OCI-LY7 (cell line): ENCODE results near the gene GATAD2B. TPM values are rescaled to one million over a fixed set of nuclear protein-coding genes. Genes with fewer than 3 reads are reported as not detected.
"Not testable (repeated sequence)": the region's sequence is repeated elsewhere in the genome, so short reads cannot be mapped to it uniquely, and the experiment has no call there.

ENCODE experiments used
- BruUV-seq: library from RNA; stranded (reverse); fragments of 400-500 nt; replicated peaks from 2 replicates; lab custom pipeline; 2021; lab: Mats Ljungman, UMichigan
- CTCF ChIA-PET: fragments of 300-600 bp; sonication (Branson Sonifier 250); formaldehyde crosslinking; loops from one replicate; lab custom pipeline; 2022; ENCODE audit warnings: antibody characterized with exemption; ENCODE audit not compliant: unreplicated experiment; lab: Charles Lee
- POLR2A ChIA-PET: fragments of 300-600 bp; sonication (Branson Sonifier 250); formaldehyde crosslinking; loops from one replicate; lab custom pipeline; 2022; ENCODE audit warnings: antibody characterized with exemption; lab: Charles Lee
- DNase-seq: peaks from one replicate; pipeline ENCODE4 v3.0.0-alpha.2; 2015; ENCODE audit warnings: low spot score
- H2AFZ ChIP-seq: fragments of 200-600 bp; sonication (generic), shearing (Covaris generic); 2 replicates; pipeline ENCODE4 v1.6.1; 2014; ENCODE audit warnings: mild to moderate bottlenecking, antibody characterized with exemption, low read length, moderate library complexity
- H3K27ac ChIP-seq: fragments of 200-600 bp; sonication (generic); 2 replicates; pipeline ENCODE4 v1.5.1; 2014; ENCODE audit warnings: mixed run types, low read depth, mild to moderate bottlenecking, moderate library complexity, low read length, inconsistent platforms; ENCODE audit not compliant: poor library complexity, severe bottlenecking
- H3K36me3 ChIP-seq: fragments of 200-600 bp; sonication (generic); 2 replicates; pipeline ENCODE4 v1.6.1; 2014; ENCODE audit warnings: mild to moderate bottlenecking, antibody characterized with exemption, low read length, moderate library complexity, mixed read lengths; ENCODE audit not compliant: insufficient read depth
- H3K4me1 ChIP-seq: fragments of 200-600 bp; sonication (generic); 2 replicates; pipeline ENCODE4 v1.5.1; 2014; ENCODE audit warnings: mild to moderate bottlenecking, low read length; ENCODE audit not compliant: insufficient read depth, poor library complexity, severe bottlenecking
- H3K4me2 ChIP-seq: fragments of 200-600 bp; sonication (generic); 2 replicates; pipeline ENCODE4 v1.6.1; 2014; ENCODE audit warnings: mild to moderate bottlenecking, low read length
- H3K4me3 ChIP-seq: fragments of 200-600 bp; sonication (generic); 2 replicates; pipeline ENCODE4 v1.5.1; 2014; ENCODE audit warnings: mild to moderate bottlenecking, low read depth, low read length; ENCODE audit not compliant: poor library complexity, severe bottlenecking
- H3K79me2 ChIP-seq: fragments of 200-600 bp; sonication (generic); 2 replicates; pipeline ENCODE4 v1.6.1; 2016; ENCODE audit warnings: low read depth, mild to moderate bottlenecking, low read length, moderate library complexity, mixed read lengths; ENCODE audit not compliant: insufficient read depth
- H3K9me2 ChIP-seq: fragments of 200-600 bp; sonication (generic); 2 replicates; pipeline ENCODE4 v1.6.1; 2016; ENCODE audit warnings: mild to moderate bottlenecking, low read length, mixed read lengths; ENCODE audit not compliant: insufficient read depth
- H3K9me3 ChIP-seq: fragments of 200-600 bp; sonication (generic); 2 replicates; pipeline ENCODE4 v1.6.1; 2014; ENCODE audit warnings: mild to moderate bottlenecking, mixed run types, low read length, mixed read lengths
- H4K20me1 ChIP-seq: fragments of 200-600 bp; sonication (generic); 2 replicates; pipeline ENCODE4 v1.6.1; 2014; ENCODE audit warnings: mild to moderate bottlenecking, antibody characterized with exemption, low read length, moderate library complexity, mixed read lengths; ENCODE audit not compliant: insufficient read depth
- CTCF ChIP-seq: fragments of 200-600 bp; sonication (generic); conservative IDR thresholded peaks from 2 replicates; pipeline ENCODE4 v1.5.1; 2014; ENCODE audit warnings: mild to moderate bottlenecking, antibody characterized with exemption, low read length, moderate library complexity, mixed read lengths
- EZH2phosphoT487 ChIP-seq: fragments of 200-600 bp; sonication (generic); IDR thresholded peaks from 2 replicates; pipeline ENCODE4 v1.6.1; 2018; ENCODE audit warnings: low read depth, borderline replicate concordance, mild to moderate bottlenecking, mixed run types, antibody characterized with exemption, low read length, moderate library complexity, mixed read lengths
- intact Hi-C: fragments of 100-400 bp; cut with micrococcal nuclease; formaldehyde crosslinking; loops from one replicate; pipeline ENCODE4 v1.10.0; 2022; ENCODE audit not compliant: unreplicated experiment
- total RNA-seq, 2 experiments: library from RNA; depleted of rRNA in 1 of 2; stranded (reverse); fragments of >200 nt in 1 of 2; shearing (Covaris generic) in 1 of 2; gene quantifications; 2 replicates each; pipeline ENCODE4 v1.2.3, GENCODE V29; 2014 to 2022

GATAD2B gene
- total RNA-seq, 2 experiments from 2014 or later: 11.2 to 65.2 TPM

- H3K4me3 ChIP-seq: no peak overlapping the region
- no peaks in the 10 kb centered on the region for H3K9me2 ChIP-seq
- ChIA-PET POLR2A (no interaction called here), CTCF (no interaction called here)
- 0 out of 2 replicates have a peak, but pooled peaks cover 6% of the 10 kb centered on the region for H3K9me3 ChIP-seq
- H3K27ac ChIP-seq: no peak overlapping the region
- TF ChIP-seq EZH2phosphoT487: no peak
- H3K4me1 ChIP-seq: peaks cover 5% of the 10 kb centered on the region
- no TSS peak for BruUV-seq
- peaks cover 9% of the 10 kb centered on the region; the same call in 1 of the 2 replicates for H4K20me1 ChIP-seq
- peaks cover 100% of the 10 kb centered on the region for H3K79me2 ChIP-seq
- no peak overlapping the region for H2AFZ ChIP-seq
- DNase-seq: no peak
- intact Hi-C loops: no loop called here
- H3K36me3 ChIP-seq: peaks cover 68% of the 10 kb centered on the region
- H3K4me2 ChIP-seq: no peak overlapping the region
Measured at GRCh38 chr1:153907134-153907533, 15.6 kb downstream of the GATAD2B start.

GRCh38 chr1:153906396-153906795, 16.4 kb downstream of the GATAD2B start:
- no peak for TF ChIP-seq CTCF
- TF ChIP-seq EZH2phosphoT487: no peak
- Histone ChIP-seq H3K27ac (no peak overlapping the region), H3K9me3 (0 out of 2 replicates have a peak, but pooled peaks cover 6% of the 10 kb centered on the region), H3K4me2 (no peak overlapping the region), H3K4me1 (peaks cover 5% of the 10 kb centered on the region), H4K20me1 (peaks cover 5% of the 10 kb centered on the region; the same call in 1 of the 2 replicates), H3K4me3 (no peak overlapping the region), H3K79me2 (peaks cover 100% of the 10 kb centered on the region), H3K36me3 (peaks cover 62% of the 10 kb centered on the region), H3K9me2 (no peaks in the 10 kb centered on the region), H2AFZ (no peak overlapping the region)
- CTCF ChIA-PET: interaction anchor here (0.6 kb wide), 1 partner anchor 186 kb away, joined by 4 read pairs; no protein-coding TSS in a partner anchor
- no peak for DNase-seq
- POLR2A ChIA-PET: no interaction called here
- BruUV-seq: no TSS peak
- intact Hi-C loops: no loop called here

- Histone ChIP-seq H3K36me3 (peaks cover 60% of the 10 kb centered on the region), H3K79me2 (peaks cover 100% of the 10 kb centered on the region)
- H3K9me3 ChIP-seq, H3K4me3 ChIP-seq, H2AFZ ChIP-seq, intact Hi-C loops, H3K27ac ChIP-seq, H4K20me1 ChIP-seq, H3K4me2 ChIP-seq, DNase-seq, H3K4me1 ChIP-seq, H3K9me2 ChIP-seq, BruUV-seq: not testable (repeated sequence)
- CTCF ChIA-PET: interaction anchor here (0.6 kb wide), 1 partner anchor 186 kb away, joined by 4 read pairs; no protein-coding TSS in a partner anchor
- POLR2A ChIA-PET: interaction anchor here (0.7 kb wide), 1 partner anchor 13 kb away, joined by 3 read pairs; no protein-coding TSS in a partner anchor
Measured at GRCh38 chr1:153905908-153906307, 16.9 kb downstream of the GATAD2B start.
